ENCODE measurements around the gene CDK14.

The CDK14 gene

DNA sequence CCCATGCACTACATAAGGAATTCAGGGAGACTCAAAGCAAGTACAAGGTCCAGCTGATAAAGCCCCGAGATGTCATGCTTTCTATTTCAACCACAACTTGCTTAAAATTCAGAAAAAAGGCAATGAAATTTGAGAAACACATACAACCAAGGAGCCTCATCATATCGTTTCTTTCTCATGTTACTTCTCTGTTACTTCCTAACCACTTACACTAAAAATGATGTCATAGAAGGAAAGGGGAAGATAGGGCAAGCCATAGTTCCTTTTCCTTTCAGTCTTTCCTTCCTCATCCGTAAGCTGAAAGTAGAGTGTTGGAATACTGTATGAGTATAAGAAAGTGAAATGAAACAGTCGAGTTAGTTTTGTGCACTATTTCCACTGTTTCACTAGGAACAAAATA lies 27.9 kb upstream of the CDK14 start:
- no peak for DNase-seq (ENCODE audit: low spot score)
- TF ChIP-seq, protein P1, sequence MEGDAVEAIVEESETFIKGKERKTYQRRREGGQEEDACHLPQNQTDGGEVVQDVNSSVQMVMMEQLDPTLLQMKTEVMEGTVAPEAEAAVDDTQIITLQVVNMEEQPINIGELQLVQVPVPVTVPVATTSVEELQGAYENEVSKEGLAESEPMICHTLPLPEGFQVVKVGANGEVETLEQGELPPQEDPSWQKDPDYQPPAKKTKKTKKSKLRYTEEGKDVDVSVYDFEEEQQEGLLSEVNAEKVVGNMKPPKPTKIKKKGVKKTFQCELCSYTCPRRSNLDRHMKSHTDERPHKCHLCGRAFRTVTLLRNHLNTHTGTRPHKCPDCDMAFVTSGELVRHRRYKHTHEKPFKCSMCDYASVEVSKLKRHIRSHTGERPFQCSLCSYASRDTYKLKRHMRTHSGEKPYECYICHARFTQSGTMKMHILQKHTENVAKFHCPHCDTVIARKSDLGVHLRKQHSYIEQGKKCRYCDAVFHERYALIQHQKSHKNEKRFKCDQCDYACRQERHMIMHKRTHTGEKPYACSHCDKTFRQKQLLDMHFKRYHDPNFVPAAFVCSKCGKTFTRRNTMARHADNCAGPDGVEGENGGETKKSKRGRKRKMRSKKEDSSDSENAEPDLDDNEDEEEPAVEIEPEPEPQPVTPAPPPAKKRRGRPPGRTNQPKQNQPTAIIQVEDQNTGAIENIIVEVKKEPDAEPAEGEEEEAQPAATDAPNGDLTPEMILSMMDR (IDR thresholded peaks at IDR 0.05; ENCODE audit: extremely low read depth, insufficient read depth, missing control alignments): no peak
- in situ Hi-C loops (cut with MboI; ENCODE audit: low pct_unique_long_range_greater_than_20kb, low sequenced_read_pairs, unreplicated experiment): no loop called here

DNA sequence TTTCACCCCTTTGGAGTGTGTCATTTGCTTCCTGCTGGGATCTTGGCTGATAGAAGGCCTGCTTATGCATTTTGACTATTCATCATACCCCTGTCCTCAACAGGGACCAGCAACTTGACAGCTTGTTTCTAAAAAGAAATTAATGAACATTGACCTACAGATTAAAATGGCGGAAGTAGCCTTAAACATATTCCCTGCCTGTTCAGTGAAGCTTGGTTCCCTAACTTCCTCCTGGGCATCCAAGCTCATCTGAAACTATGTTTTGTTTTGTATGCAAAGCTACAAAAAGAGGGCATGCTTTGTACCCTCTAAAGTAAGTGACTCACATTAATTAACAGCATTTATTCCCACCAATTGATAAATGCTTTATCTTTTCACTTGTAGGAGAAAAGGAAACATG lies 26.8 kb upstream of the CDK14 start:
- DNase-seq (ENCODE audit: low spot score): no peak
- TF ChIP-seq, protein P1 (IDR thresholded peaks at IDR 0.05; ENCODE audit: extremely low read depth, insufficient read depth, missing control alignments): no peak
- in situ Hi-C loops (cut with MboI; ENCODE audit: low pct_unique_long_range_greater_than_20kb, low sequenced_read_pairs, unreplicated experiment): no loop called here

DNA sequence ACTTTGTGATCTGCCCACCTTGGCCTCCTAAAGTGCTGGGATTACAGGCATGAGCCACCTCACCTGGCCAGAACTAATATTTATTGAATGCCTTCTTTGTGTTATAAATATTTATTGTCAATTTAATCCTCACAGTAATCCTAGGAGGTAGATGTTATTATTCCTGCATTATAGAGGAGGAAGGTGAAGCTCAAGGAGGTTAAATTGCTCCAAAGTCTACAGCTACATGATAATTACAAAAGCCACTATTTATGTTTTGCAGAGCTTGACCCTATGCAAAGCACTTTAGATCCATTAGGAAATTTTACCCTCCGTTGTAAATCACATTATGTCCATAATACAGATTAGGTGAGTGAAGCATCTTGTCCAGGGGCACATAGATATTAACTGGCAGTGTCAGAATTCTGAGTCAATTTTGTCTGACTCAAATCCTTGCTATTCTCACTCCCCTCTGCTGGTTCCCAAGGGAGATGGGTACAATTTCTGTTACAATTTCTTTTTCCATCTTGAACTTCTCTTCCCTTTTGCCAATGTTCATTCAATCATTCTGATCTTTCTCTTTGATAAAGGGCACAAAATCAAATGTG lies 25.7 kb upstream of the CDK14 start:
- DNase-seq (ENCODE audit: low spot score): no peak
- TF ChIP-seq, protein P1 (IDR thresholded peaks at IDR 0.05; ENCODE audit: extremely low read depth, insufficient read depth, missing control alignments): no peak
- in situ Hi-C loops (cut with MboI; ENCODE audit: low pct_unique_long_range_greater_than_20kb, low sequenced_read_pairs, unreplicated experiment): no loop called here

DNA sequence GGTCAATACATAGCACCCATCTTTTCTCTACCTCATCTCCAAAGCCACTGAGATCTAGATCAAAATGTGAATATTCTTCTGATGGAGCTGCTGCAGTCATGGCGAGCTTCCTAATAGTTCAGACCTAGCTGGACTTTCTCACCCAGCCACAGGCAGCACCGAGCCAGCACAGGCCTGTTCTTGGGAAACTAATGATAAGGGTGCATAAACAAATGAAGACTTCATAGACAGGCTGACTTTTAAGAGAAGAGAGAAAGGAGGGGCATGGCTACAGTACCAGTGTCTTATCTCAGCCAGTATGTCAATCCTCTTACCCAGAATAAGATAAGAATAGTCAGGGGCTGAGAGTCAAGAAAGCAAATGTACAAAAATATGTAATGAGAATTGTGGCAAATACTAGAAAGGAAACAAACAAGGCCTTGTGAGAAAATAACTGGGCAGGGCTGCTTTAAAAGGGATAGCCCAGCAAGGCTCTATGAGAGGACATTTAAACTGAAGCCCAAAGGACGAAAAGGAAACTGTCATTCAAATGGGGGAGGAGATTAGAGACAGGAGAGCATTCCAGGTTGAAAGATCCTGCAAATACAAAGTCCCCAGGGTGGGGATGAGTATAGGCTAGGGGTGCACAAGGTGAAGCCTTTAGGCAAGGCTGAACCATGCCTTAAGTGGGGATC lies 21.8 kb upstream of the CDK14 start:
- no peak for DNase-seq (ENCODE audit: low spot score)
- TF ChIP-seq, protein P1 (IDR thresholded peaks at IDR 0.05; ENCODE audit: extremely low read depth, insufficient read depth, missing control alignments): no peak
- in situ Hi-C loops (cut with MboI; ENCODE audit: low pct_unique_long_range_greater_than_20kb, low sequenced_read_pairs, unreplicated experiment): no loop called here

DNA sequence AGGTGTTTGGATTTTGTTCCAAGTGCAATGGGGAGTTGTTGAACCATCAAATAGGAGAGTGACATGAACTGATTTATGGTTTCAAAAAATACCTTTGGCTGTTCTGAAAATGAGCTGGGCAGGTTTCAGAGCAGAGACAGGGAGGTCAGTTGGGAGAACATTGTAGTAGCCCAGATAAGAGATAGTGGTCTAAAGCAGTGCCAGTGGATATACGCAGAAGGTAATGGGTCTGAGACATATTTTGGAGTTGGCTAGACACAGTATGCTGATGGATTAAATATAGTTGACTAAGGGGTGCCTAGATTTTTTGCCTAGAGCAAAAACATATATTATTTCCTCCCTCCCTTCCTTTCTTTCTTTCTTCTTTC lies 21.3 kb upstream of the CDK14 start:
- TF ChIP-seq, protein P1 (IDR thresholded peaks at IDR 0.05; ENCODE audit: extremely low read depth, insufficient read depth, missing control alignments): no peak
- in situ Hi-C loops (cut with MboI; ENCODE audit: low pct_unique_long_range_greater_than_20kb, low sequenced_read_pairs, unreplicated experiment): no loop called here
- DNase-seq (ENCODE audit: low spot score): no peak

DNA sequence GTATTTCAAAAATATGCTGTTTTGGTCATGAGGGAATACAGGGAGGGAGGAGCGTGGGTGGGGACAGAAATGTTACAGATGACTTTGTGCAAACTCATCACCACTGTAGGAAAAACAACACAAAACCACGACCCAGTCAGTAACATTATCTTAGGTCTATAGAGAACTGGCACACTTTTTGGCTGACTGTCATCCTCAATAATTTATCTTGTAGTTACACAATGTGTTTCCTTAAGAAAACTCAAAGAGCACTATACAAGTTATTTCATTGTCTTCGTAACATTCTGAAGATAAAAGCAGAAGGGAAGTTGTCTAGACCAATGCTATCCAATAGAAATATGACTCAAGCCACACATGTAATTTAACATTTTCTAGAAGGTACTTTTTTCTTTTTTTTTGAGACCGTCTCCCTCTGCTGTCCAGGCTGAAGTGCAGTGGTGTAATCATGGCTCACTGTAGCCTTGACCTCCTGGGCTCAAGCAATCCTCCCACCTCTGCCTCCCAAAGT lies 16.9 kb upstream of the CDK14 start:
- no peak for DNase-seq (ENCODE audit: low spot score)

More for the DNA sequence above, 16.9 kb upstream of the CDK14 start:
- in situ Hi-C loops (cut with MboI; ENCODE audit: low pct_unique_long_range_greater_than_20kb, low sequenced_read_pairs, unreplicated experiment): no loop called here
- TF ChIP-seq, protein P1 (IDR thresholded peaks at IDR 0.05; ENCODE audit: extremely low read depth, insufficient read depth, missing control alignments): no peak
